HEK293 (cell line): ENCODE results near the gene AIRE.

Experiments
- CTCF ChIA-PET: fragments of 350-600 bp; formaldehyde crosslinking; extraction: SDS; loops from one replicate; lab custom pipeline; 2021; ENCODE audit warnings: antibody characterized with exemption; lab: Yijun Ruan, JAX
- POLR2A ChIA-PET: fragments of 300-600 bp; formaldehyde crosslinking; extraction: SDS; loops from one replicate; lab custom pipeline; 2020; ENCODE audit warnings: antibody characterized with exemption, inconsistent platforms; lab: Yijun Ruan, JAX
- H3K27ac ChIP-seq: fragments of 200-500 bp; sonication (Bioruptor generic); 2 replicates; pipeline ENCODE4 v1.5.1; 2014; ENCODE audit warnings: low read depth, low read length, control low read depth, inconsistent platforms; ENCODE audit errors: extremely low read depth
- H3K36me3 ChIP-seq, 2 experiments: fragments of 200-500 bp in 1 of 2; sonication (Bioruptor generic) in 1 of 2; 1 replicate in 1 of 2; 2 replicates in 1 of 2; pipeline ENCODE4 v1.5.1; 2014 to 2017; ENCODE audit warnings: inconsistent platforms in 2 of 2, low read length in 2 of 2; ENCODE audit not compliant: control insufficient read depth in 2 of 2, insufficient read depth in 1 of 2
- H3K4me1 ChIP-seq: fragments of 200-500 bp; sonication (Bioruptor generic); 2 replicates; pipeline ENCODE4 v1.5.1; 2014; ENCODE audit warnings: mild to moderate bottlenecking, low read length, inconsistent platforms; ENCODE audit not compliant: control insufficient read depth, insufficient read depth
- H3K4me3 ChIP-seq: 2 replicates; pipeline ENCODE4 v1.5.1; 2011; ENCODE audit warnings: low read depth, mild to moderate bottlenecking, control low read depth, low read length, moderate library complexity
- H3K9me3 ChIP-seq: fragments of 200-500 bp; sonication (Bioruptor generic); 2 replicates; pipeline ENCODE4 v1.5.1; 2014; ENCODE audit warnings: low read depth, low read length, inconsistent platforms; ENCODE audit not compliant: control insufficient read depth, insufficient read depth
- ATF2 ChIP-seq: fragments of 450-650 bp; formaldehyde crosslinking; IDR thresholded peaks from 2 replicates; pipeline ENCODE4 v1.5.1; 2016; ENCODE audit warnings: missing biosample characterization, missing genetic modification characterization, low read depth
- BCL11A ChIP-seq: fragments of 450-650 bp; formaldehyde crosslinking; IDR thresholded peaks from 2 replicates; pipeline ENCODE4 v1.5.1; 2016; ENCODE audit warnings: low read depth, missing biosample characterization, missing genetic modification characterization
- BCL11B ChIP-seq: fragments of 450-650 bp; formaldehyde crosslinking; IDR thresholded peaks from 2 replicates; pipeline ENCODE4 v1.5.1; 2016; ENCODE audit warnings: low read depth, missing biosample characterization, missing genetic modification characterization
- GLIS1 ChIP-seq: fragments of 450-650 bp; formaldehyde crosslinking; IDR thresholded peaks from 2 replicates; pipeline ENCODE4 v1.5.1; 2016; ENCODE audit warnings: missing biosample characterization, missing genetic modification characterization
- GLIS2 ChIP-seq: fragments of 450-650 bp; formaldehyde crosslinking; IDR thresholded peaks from 2 replicates; pipeline ENCODE4 v1.5.1; 2016; ENCODE audit warnings: missing biosample characterization, missing genetic modification characterization
- KLF17 ChIP-seq: fragments of 450-650 bp; formaldehyde crosslinking; IDR thresholded peaks from 2 replicates; pipeline ENCODE4 v1.5.1; 2016; ENCODE audit warnings: missing biosample characterization, missing genetic modification characterization
- PATZ1 ChIP-seq: fragments of 450-650 bp; formaldehyde crosslinking; IDR thresholded peaks from 2 replicates; pipeline ENCODE4 v1.5.1; 2016; ENCODE audit warnings: missing biosample characterization, missing genetic modification characterization
- PRDM10 ChIP-seq: fragments of 450-650 bp; formaldehyde crosslinking; IDR thresholded peaks from 2 replicates; pipeline ENCODE4 v1.5.1; 2016; ENCODE audit warnings: missing biosample characterization, missing genetic modification characterization
- SP7 ChIP-seq: fragments of 450-650 bp; formaldehyde crosslinking; IDR thresholded peaks from 2 replicates; pipeline ENCODE4 v1.5.1; 2016; ENCODE audit warnings: missing biosample characterization, missing genetic modification characterization
- ZBTB10 ChIP-seq: fragments of 450-650 bp; formaldehyde crosslinking; IDR thresholded peaks from 2 replicates; pipeline ENCODE4 v1.5.1; 2016; ENCODE audit warnings: missing biosample characterization, missing genetic modification characterization
- ZIC2 ChIP-seq: fragments of 450-650 bp; formaldehyde crosslinking; IDR thresholded peaks from 2 replicates; pipeline ENCODE4 v1.5.1; 2016; ENCODE audit warnings: missing biosample characterization, missing genetic modification characterization
- ZNF133 ChIP-seq: fragments of 450-650 bp; formaldehyde crosslinking; IDR thresholded peaks from 2 replicates; pipeline ENCODE4 v1.5.1; 2016; ENCODE audit warnings: missing biosample characterization, missing genetic modification characterization
- ZNF157 ChIP-seq: fragments of 450-650 bp; formaldehyde crosslinking; IDR thresholded peaks from 2 replicates; pipeline ENCODE4 v1.5.1; 2016; ENCODE audit warnings: missing biosample characterization, missing genetic modification characterization
- ZNF398 ChIP-seq: fragments of 450-650 bp; formaldehyde crosslinking; IDR thresholded peaks from 2 replicates; pipeline ENCODE4 v1.5.1; 2017; ENCODE audit warnings: missing biosample characterization, missing genetic modification characterization
- ZNF416 ChIP-seq: fragments of 450-650 bp; formaldehyde crosslinking; IDR thresholded peaks from 2 replicates; pipeline ENCODE4 v1.5.1; 2016; ENCODE audit warnings: missing biosample characterization, missing genetic modification characterization
- ZNF423 ChIP-seq: fragments of 450-650 bp; formaldehyde crosslinking; IDR thresholded peaks from 2 replicates; pipeline ENCODE4 v1.5.1; 2016; ENCODE audit warnings: missing biosample characterization, missing genetic modification characterization
- ZNF629 ChIP-seq: fragments of 450-650 bp; formaldehyde crosslinking; IDR thresholded peaks from 2 replicates; pipeline ENCODE4 v1.5.1; 2017; ENCODE audit warnings: missing biosample characterization, missing genetic modification characterization
- ZNF677 ChIP-seq: fragments of 450-650 bp; IDR thresholded peaks from 2 replicates; pipeline ENCODE4 v1.5.0; 2018; ENCODE audit warnings: missing biosample characterization, mild to moderate bottlenecking, missing genetic modification characterization, moderate library complexity
- ZNF692 ChIP-seq: fragments of 450-650 bp; formaldehyde crosslinking; IDR thresholded peaks from 2 replicates; pipeline ENCODE4 v1.5.1; 2016; ENCODE audit warnings: missing biosample characterization, missing genetic modification characterization
- ZSCAN4 ChIP-seq: fragments of 450-650 bp; formaldehyde crosslinking; IDR thresholded peaks from 2 replicates; pipeline ENCODE4 v1.5.1; 2017; ENCODE audit warnings: missing biosample characterization, missing genetic modification characterization

Gene AIRE

GRCh38 chr21:44294391-44295162 lies 8.9 kb downstream of the AIRE start:
- Histone ChIP-seq H3K36me3 (no peaks in the 10 kb centered on the region), H3K4me1 (peaks cover 4% of the 10 kb centered on the region; the same call in 1 of the 2 replicates), H3K4me3 (no peak overlapping the region), H3K9me3 (no peaks in the 10 kb centered on the region), H3K27ac (no peak overlapping the region)
- POLR2A ChIA-PET, result no interaction called here
- CTCF ChIA-PET, result interaction anchor here (0.6 to 1.1 kb wide), 3 partner anchors 10 to 241 kb away, joined by 3 to 6 read pairs (median 6); no protein-coding TSS in a partner anchor
- TF ChIP-seq PRDM10 (tag by site-specific recombination) (peak; percentile 90), ZNF398 (tag by site-specific recombination) (peak; percentile 15; the same call in 1 of the 2 replicates), BCL11B (tag by site-specific recombination) (0 out of 2 replicates have a peak, but pooled peaks have one; percentile 72), ZNF416 (tag by site-specific recombination) (no peak), GLIS2 (tag by site-specific recombination) (peak; percentile 53), SP7 (peak; percentile 25; the same call in 1 of the 2 replicates), BCL11A (tag by site-specific recombination) (0 out of 2 replicates have a peak, but pooled peaks have one; percentile 19), ZNF629 (peak; percentile 80), ZBTB10 (peak; percentile 47; the same call in 1 of the 2 replicates), ZNF157 (tag by site-specific recombination) (no peak), ZNF692 (tag by site-specific recombination) (peak; percentile 87), ZNF423 (tag by site-specific recombination) (peak; percentile 92), ZNF677 (tag by site-specific recombination) (no peak), ZNF133 (no peak), ATF2 (tag by site-specific recombination) (peak; percentile 72), PATZ1 (peak; percentile 47), ZIC2 (tag by site-specific recombination) (peak; percentile 91), KLF17 (tag by site-specific recombination) (0 out of 2 replicates have a peak, but pooled peaks have one; percentile 54), GLIS1 (peak; percentile 99), ZSCAN4 (tag by site-specific recombination) (no peak)
